ENCODE results near the gene OR6K6.

Gene OR6K6

GRCh38 chr1:158754420-158754819, at the start of gene OR6K6:
Gene OR6K6, plus strand, starts transcription at chr1:158754720. Its CDS starts 168 bp downstream, at chr1:158754888.
- no peak for TF ChIP-seq CTCF (conservative IDR thresholded peaks at IDR 0.05; ENCODE audit: control insufficient read depth, insufficient read depth, low read depth, low read length)
- DNase-seq (ENCODE audit: low read depth), result no peak
- no peak within 1 kb of the TSS for H3K4me3 ChIP-seq (ENCODE audit: control insufficient read depth, low read depth, low read length)

GRCh38 chr1:158706096-158706495, 48.4 kb upstream of the OR6K6 start:
- H3K4me3 ChIP-seq (ENCODE audit: control insufficient read depth, low read depth, low read length), result no peak overlapping the region
- TF ChIP-seq CTCF (conservative IDR thresholded peaks at IDR 0.05; ENCODE audit: control insufficient read depth, insufficient read depth, low read depth, low read length), result no peak
- DNase-seq (ENCODE audit: low read depth), result no peak

- H3K4me3 ChIP-seq (ENCODE audit: control insufficient read depth, low read depth, low read length), result no peak overlapping the region
- DNase-seq (ENCODE audit: low read depth), result no peak
- no peak for TF ChIP-seq CTCF (conservative IDR thresholded peaks at IDR 0.05; ENCODE audit: control insufficient read depth, insufficient read depth, low read depth, low read length)
Measured at GRCh38 chr1:158711098-158711497, 43.4 kb upstream of the OR6K6 start.

- no peak for DNase-seq (ENCODE audit: low read depth)
- H3K4me3 ChIP-seq (ENCODE audit: control insufficient read depth, low read depth, low read length), result no peak overlapping the region
- TF ChIP-seq CTCF (conservative IDR thresholded peaks at IDR 0.05; ENCODE audit: control insufficient read depth, insufficient read depth, low read depth, low read length), result no peak
Measured at GRCh38 chr1:158714754-158715153, 39.8 kb upstream of the OR6K6 start.

- DNase-seq (ENCODE audit: low read depth), result no peak
- TF ChIP-seq CTCF (conservative IDR thresholded peaks at IDR 0.05; ENCODE audit: control insufficient read depth, insufficient read depth, low read depth, low read length), result no peak
- H3K4me3 ChIP-seq (ENCODE audit: control insufficient read depth, low read depth, low read length), result no peak overlapping the region
Measured at GRCh38 chr1:158716335-158716734, 38.2 kb upstream of the OR6K6 start.

GRCh38 chr1:158717344-158717743, 37.2 kb upstream of the OR6K6 start:
- no peak for DNase-seq (ENCODE audit: low read depth)
- H3K4me3 ChIP-seq (ENCODE audit: control insufficient read depth, low read depth, low read length), result no peak overlapping the region
- no peak for TF ChIP-seq CTCF (conservative IDR thresholded peaks at IDR 0.05; ENCODE audit: control insufficient read depth, insufficient read depth, low read depth, low read length)

- H3K4me3 ChIP-seq (ENCODE audit: control insufficient read depth, low read depth, low read length), result no peak overlapping the region
- TF ChIP-seq CTCF (conservative IDR thresholded peaks at IDR 0.05; ENCODE audit: control insufficient read depth, insufficient read depth, low read depth, low read length), result no peak
- no peak for DNase-seq (ENCODE audit: low read depth)
Measured at GRCh38 chr1:158719664-158720063, 34.9 kb upstream of the OR6K6 start.

Data from fibroblast of mammary gland (primary cell).